HG03196 (cell line): ENCODE measurements around the gene ZBTB40.
A peak's percentile ranks its signal among the peaks of the same experiment; 100 is the strongest.

Experiments used
- ATAC-seq: cut with Tn5 transposase; IDR thresholded peaks from one replicate; pipeline ENCODE4 v1.9.1; 2021; ENCODE audit not compliant: unreplicated experiment

The ZBTB40 gene

DNA sequence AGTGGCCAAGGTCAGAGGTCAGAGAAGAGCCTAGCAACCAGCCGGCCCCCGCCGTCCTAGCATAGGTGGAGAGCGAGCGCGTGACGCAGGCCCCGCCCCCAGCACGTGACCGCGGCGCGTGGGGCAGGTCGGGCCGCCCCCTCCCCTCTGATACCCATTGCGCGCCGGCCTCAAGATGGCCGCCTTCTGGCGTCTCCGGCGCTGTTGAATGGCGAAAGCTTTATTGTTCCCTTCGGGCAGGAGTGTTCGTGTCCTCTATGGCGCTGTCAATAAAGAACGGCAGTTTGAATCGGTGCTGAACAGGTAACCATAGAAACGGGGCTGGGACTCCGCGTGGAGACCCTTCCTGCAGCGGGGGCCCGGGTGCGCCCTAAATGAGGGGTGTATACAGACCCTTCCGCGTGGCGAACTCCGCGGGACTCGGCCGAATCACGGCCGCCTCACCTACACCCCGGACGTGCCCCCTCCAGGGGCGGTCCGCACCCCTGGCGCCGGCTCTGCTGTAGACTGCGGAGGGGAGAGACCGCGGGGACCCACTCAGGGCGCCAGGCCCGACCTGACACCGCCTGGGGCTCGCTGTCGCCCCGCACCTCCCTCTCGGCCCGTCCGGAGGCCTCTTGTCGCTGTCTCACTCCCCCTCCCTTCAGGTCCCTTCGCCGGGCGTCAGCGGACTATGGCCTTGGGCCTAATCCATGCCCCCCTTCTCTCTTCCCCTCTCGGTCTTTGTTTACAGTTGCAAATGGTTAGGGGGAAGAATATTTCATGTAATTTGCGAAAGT, at the start of gene ZBTB40:
Gene ZBTB40 (plus strand): TSS at position 150 of the 779 bp plus-strand sequence. CDS start 38,098 bp downstream, outside the sequence.
- peak; percentile 84 for ATAC-seq

GRCh38 chr1:22402356-22403053, 49.1 kb upstream of the ZBTB40 start:
- ATAC-seq, result no peak

GRCh38 chr1:22404486-22404885, 47.2 kb upstream of the ZBTB40 start:
- no peak for ATAC-seq

- ATAC-seq, result no peak
Measured at GRCh38 chr1:22406722-22407495, 44.7 kb upstream of the ZBTB40 start.

- ATAC-seq, result no peak
Measured at GRCh38 chr1:22408230-22408629, 43.4 kb upstream of the ZBTB40 start.

GRCh38 chr1:22410401-22410800, 41.2 kb upstream of the ZBTB40 start:
- ATAC-seq, result no peak

DNA sequence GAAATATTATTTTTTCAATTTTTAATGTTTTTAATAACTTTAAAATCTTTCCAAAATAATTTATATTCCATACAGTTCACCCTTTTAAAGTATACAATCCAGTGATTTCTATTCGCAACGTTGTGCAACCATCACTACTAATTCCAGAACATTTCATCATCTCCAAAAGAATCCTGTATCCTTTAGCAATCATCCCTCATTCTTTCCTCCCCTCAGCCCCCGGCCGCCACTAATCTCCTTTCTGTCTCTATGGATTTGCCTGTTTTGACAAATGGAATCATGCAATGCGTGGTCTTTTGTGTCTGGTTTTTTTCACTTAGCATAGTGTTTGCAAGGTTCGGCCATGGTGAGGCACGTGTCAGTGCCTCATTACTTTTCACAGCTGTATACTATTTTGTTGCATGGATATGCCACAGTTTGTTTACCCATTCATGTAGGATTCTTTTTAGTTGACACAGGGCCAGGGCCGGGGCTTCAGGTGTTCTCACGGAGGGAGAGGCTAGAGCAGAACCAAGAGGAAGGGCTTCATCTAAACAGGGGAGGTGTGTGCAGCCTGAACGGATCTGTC, 40.6 kb upstream of the ZBTB40 start:
- ATAC-seq, result no peak

- no peak for ATAC-seq
Measured at GRCh38 chr1:22411589-22411988, 40.1 kb upstream of the ZBTB40 start.

DNA sequence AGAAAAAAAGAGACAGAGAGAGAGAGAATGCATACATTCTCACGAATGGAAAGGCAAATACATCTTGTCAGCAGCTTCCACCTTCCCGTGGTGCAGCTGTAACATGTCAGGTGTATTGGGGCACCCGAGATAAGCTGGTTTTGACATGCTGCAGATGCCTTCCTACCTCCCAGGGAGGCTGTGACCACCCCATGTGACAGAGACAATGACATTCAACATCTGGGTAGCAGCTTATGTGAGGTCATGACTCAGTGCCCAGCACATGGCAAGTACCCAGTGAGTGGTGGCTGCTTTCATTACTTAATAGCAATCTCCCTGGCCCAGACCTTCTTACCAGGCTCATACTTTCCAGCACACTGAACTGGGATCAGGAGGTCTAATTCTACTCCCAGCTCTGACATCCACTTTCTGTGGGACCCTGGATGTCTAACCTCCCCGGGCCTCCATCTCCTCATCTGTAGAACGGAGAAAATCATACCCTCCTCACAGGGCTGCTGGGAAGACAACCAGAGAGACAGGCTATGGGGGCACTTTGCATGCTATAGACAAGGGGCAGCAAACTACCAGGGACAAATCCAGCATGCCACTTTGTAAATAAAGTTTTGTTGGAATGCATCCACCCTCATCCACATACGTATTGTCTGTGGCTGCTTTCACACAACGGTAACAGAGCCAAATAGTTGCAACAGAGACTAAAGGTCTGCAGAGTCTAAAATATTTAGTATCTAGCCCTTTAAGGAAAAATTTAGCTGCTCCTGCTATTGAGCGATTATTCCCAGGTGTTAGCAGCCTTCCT, 38.5 kb upstream of the ZBTB40 start:
- ATAC-seq, result no peak

DNA sequence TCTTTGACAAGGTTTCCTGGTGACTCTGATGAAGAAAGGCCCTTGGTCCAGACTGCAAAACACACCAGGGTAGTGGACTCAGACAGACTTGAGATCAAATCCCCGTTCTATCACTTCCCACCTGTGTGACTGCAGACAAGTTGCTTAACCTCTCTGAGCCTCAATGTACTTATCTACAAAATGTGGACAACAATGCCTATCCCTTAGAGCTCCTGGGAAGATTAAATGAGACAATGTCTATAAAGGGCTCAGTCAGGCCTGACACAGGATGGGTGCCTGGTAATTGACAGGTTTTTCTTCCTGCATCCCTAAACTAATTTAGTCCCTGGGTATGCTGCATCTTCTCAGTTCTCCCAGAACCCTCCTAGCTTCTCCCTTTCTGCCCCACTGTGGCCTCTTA, 37.9 kb upstream of the ZBTB40 start:
- ATAC-seq, result no peak

- no peak for ATAC-seq
Measured at GRCh38 chr1:22414244-22414751, 37.4 kb upstream of the ZBTB40 start.

- ATAC-seq, result no peak
Measured at GRCh38 chr1:22415489-22415888, 36.2 kb upstream of the ZBTB40 start.

DNA sequence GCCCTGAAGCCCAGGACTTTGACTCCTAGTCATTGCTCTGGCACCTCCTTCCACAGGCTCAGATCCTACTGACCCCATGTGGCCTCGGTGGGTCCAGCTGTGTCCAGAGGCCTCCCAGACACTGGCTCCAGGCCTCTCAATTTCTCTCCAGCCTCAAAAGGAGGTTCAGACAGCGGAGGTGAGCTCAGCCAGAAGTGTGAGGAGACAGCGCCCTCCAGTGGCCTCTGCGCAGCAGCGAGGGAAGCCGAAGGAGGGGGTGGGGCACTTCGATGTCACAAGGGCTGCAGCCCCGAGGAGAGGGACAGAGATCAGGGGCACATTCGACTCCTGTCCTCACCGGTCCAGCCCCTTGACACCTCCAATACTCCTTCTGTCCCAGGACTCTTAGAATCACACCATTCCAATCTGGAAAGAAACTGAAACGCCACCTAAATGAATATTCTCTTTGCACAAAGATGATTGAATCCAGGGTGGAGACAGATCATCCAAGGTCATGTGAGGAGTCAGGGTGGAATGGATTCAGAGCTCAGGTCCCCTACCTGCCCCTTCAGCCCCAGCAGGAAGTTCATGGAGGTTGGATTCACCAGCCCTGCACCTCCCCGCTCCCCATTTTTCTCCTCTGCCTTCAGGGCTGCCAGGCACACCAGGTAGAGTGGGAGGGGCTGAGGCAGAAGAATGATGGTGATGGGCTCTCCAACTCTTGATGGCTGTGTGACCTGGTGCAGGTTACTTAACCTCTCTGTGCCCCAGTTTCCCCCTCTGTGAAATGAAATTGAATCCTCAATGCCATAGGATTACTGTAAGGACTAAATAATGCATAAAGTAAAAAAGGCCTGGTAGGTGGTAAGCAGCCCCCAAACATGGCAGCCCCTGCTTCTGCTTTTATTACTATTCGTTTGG, 34.8 kb upstream of the ZBTB40 start:
- ATAC-seq, result no peak

DNA sequence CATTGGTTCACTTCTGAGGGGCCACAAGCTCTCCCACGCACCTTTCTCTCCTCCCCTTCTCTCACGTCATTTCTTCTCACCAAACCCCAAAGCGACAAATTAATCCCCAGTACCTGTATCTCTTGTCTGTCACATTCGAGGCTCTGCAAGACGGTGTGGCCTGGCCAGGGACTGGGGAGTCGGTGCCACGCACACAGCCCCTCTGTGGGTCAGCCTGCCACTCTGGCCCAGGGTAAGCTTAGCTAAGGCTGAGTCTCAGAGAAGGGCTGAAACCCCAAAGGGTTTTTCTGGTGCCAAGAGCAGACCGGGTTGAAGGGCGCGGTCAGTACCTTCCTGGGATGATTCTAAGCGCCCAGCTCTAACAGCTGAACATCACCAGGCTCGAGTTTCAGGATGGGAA, 34.2 kb upstream of the ZBTB40 start:
- ATAC-seq, result no peak

GRCh38 chr1:22418312-22418711, 33.3 kb upstream of the ZBTB40 start:
- ATAC-seq, result no peak

DNA sequence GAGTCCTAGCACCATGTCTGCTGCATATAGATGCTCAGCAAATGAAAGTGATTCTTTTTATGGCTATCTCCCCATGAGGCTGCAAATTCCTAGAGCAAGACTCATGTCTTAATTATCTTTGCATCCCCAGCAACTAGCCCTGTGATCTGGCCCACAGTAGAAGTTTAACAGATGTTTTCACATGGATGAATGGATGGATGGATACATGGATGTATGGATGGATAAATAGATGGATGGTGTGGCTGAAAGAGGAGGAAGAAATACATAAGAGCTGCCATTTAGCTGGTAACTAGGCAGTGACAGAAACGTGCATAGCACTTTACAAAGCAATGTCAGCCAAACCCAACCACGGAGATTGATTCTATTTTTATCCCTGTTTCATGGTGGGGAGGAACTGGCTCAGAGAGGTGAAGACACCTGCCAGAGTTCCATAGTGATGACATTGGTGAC, 32.7 kb upstream of the ZBTB40 start:
- ATAC-seq, result no peak

DNA sequence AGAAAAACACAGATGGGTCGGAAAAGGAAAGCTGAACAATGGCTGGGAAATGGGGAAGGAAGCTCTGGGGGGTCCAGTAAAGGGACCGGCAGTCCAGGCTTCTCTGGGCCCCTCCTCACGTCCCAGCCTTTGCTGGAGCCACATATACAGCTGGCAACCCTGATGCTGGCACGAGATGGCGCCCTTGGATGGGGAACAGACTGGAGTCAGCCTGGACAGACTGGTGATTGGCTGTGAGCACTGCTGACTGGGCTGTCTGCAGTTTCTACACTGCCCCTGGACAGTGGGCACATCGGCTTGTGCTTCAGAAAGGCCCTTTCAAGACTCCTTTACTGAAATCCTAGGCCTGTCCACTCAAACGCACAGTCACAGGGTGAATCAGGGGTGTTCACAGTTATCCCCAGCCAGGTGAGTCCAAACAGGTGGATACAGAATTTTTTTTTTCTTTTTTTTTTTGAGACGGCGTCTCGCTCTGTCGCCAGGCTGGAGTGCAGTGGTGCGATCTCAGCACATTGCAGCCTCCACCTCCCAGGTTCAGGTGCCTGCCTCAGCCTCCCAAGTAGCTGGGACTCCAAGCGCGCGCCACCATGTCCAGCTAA, 31.1 kb upstream of the ZBTB40 start:
- ATAC-seq, result no peak

DNA sequence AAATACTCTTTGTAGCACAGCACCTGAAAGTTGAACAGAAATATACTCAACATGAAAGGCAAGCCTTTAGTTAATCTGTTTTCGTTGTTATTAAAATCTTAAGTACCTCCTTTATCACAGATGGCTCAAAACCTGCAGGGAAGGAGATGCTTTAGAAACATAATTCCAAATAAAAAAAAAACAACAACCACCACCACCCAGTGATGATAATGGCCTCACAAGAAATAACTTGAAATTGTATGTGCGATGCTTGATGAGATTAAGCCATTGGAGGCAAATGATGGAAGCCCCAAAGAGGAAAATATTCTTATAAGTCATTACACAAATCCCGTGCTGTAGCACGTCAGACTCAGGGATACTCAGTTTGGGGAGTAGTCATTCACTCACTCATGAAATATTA, 24.9 kb upstream of the ZBTB40 start:
- no peak for ATAC-seq

GRCh38 chr1:22428672-22429071, 23.0 kb upstream of the ZBTB40 start:
- ATAC-seq, result no peak
